Neural cell (in vitro differentiated cells): Measurements from ENCODE around the gene PKP1. TPM values are rescaled to one million over a fixed set of nuclear protein-coding genes. Genes with fewer than 3 reads are reported as not detected.

Source experiments
- H2AFZ ChIP-seq: fragments of 200-600, 300-800 bp; sonication (generic), shearing (Covaris generic); 2 replicates; pipeline ENCODE4 v1.6.0; 2014; ENCODE audit warnings: low read depth, mild to moderate bottlenecking, antibody characterized with exemption, low read length, moderate library complexity
- H3F3A ChIP-seq: fragments of 200-600 bp; shearing (Covaris generic); 2 replicates; pipeline ENCODE4 v1.6.1; 2016; ENCODE audit warnings: mild to moderate bottlenecking, moderate library complexity, mixed read lengths, antibody characterized with exemption, low read length; ENCODE audit not compliant: insufficient read depth, poor library complexity, severe bottlenecking
- H3K27ac ChIP-seq: fragments of 200-600, 300-800 bp; sonication (generic), shearing (Covaris generic); 2 replicates; pipeline ENCODE4 v1.5.1; 2014; ENCODE audit warnings: mild to moderate bottlenecking, low read length, moderate library complexity
- H3K27me3 ChIP-seq: fragments of 300-800, 200-600 bp; sonication (generic), shearing (Covaris generic); 2 replicates; pipeline ENCODE4 v1.6.0; 2014; ENCODE audit warnings: mild to moderate bottlenecking, low read depth, low read length, moderate library complexity; ENCODE audit not compliant: insufficient read depth
- H3K36me3 ChIP-seq: fragments of 300-800, 200-600 bp; sonication (generic), shearing (Covaris generic); 2 replicates; pipeline ENCODE4 v1.5.1; 2014; ENCODE audit warnings: mild to moderate bottlenecking, antibody characterized with exemption, low read length, moderate library complexity; ENCODE audit not compliant: insufficient read depth
- H3K4me2 ChIP-seq: fragments of 300-800, 200-600 bp; sonication (generic), shearing (Covaris generic); 2 replicates; pipeline ENCODE4 v1.6.0; 2014; ENCODE audit warnings: mild to moderate bottlenecking, low read length
- H3K4me3 ChIP-seq: fragments of 300-800, 200-600 bp; sonication (generic), shearing (Covaris generic); 2 replicates; pipeline ENCODE4 v1.5.1; 2014; ENCODE audit warnings: mild to moderate bottlenecking, low read length, moderate library complexity
- H3K79me2 ChIP-seq: fragments of 200-600 bp; shearing (Covaris generic); replicated peaks from 2 replicates; pipeline ENCODE4 v1.6.0; 2014; ENCODE audit warnings: mild to moderate bottlenecking, low read length, moderate library complexity; ENCODE audit not compliant: insufficient read depth
- H3K9ac ChIP-seq: fragments of 300-800, 200-600 bp; sonication (generic), shearing (Covaris generic); 2 replicates; pipeline ENCODE4 v1.6.1; 2016; ENCODE audit warnings: mild to moderate bottlenecking, low read length, mixed read lengths
- H3K9me2 ChIP-seq: fragments of 200-600 bp; shearing (Covaris generic); 2 replicates; pipeline ENCODE4 v1.6.1; 2016; ENCODE audit warnings: mild to moderate bottlenecking, low read length, mixed read lengths; ENCODE audit not compliant: insufficient read depth
- H3K9me3 ChIP-seq: fragments of 200-600, 300-800 bp; sonication (generic), shearing (Covaris generic); 2 replicates; pipeline ENCODE4 v1.6.1; 2016; ENCODE audit warnings: mild to moderate bottlenecking, mixed run types, low read length, moderate library complexity, mixed read lengths
- H4K20me1 ChIP-seq: fragments of 200-600 bp; shearing (Covaris generic); 2 replicates; pipeline ENCODE4 v1.6.1; 2016; ENCODE audit warnings: mild to moderate bottlenecking, mixed run types; ENCODE audit not compliant: insufficient read depth
- CTCF ChIP-seq: fragments of 450-650 bp; IDR thresholded peaks from 2 replicates; pipeline ENCODE4 v1.5.1; 2014; ENCODE audit warnings: antibody characterized with exemption, mild to moderate bottlenecking, moderate library complexity; ENCODE audit not compliant: poor library complexity, severe bottlenecking
- EP300 ChIP-seq: fragments of 450-650 bp; conservative IDR thresholded peaks from 2 replicates; pipeline ENCODE4 v1.6.1; 2014; ENCODE audit warnings: antibody characterized with exemption, mild to moderate bottlenecking, moderate library complexity; ENCODE audit not compliant: poor library complexity, severe bottlenecking
- EZH2 ChIP-seq: fragments of 200-600, 300-800 bp; shearing (Covaris generic), sonication (generic); IDR thresholded peaks from 2 replicates; pipeline ENCODE4 v1.6.1; 2014; ENCODE audit warnings: antibody characterized with exemption, low read length, borderline replicate concordance, mild to moderate bottlenecking; ENCODE audit not compliant: insufficient read depth, poor library complexity, severe bottlenecking
- MXI1 ChIP-seq: fragments of 450-650 bp; conservative IDR thresholded peaks from 2 replicates; pipeline ENCODE4 v1.6.1; 2014; ENCODE audit warnings: antibody characterized with exemption, mild to moderate bottlenecking; ENCODE audit not compliant: poor library complexity, severe bottlenecking
- POLR2AphosphoS5 ChIP-seq: IDR thresholded peaks from 2 replicates; pipeline ENCODE4 v1.6.1; 2012
- RAD21 ChIP-seq: fragments of 450-650 bp; conservative IDR thresholded peaks from 2 replicates; pipeline ENCODE4 v1.6.1; 2014; ENCODE audit warnings: antibody characterized with exemption, mild to moderate bottlenecking, moderate library complexity
- REST ChIP-seq: IDR thresholded peaks from 2 replicates; pipeline ENCODE4 v1.6.1; 2012; ENCODE audit warnings: borderline replicate concordance
- SMC3 ChIP-seq: fragments of 450-650 bp; conservative IDR thresholded peaks from 2 replicates; pipeline ENCODE4 v1.6.1; 2014; ENCODE audit warnings: antibody characterized with exemption, mild to moderate bottlenecking, moderate library complexity; ENCODE audit not compliant: poor library complexity
- TAF1 ChIP-seq: IDR thresholded peaks from 2 replicates; pipeline ENCODE4 v1.6.1; 2012; ENCODE audit warnings: low read depth
- polyA plus RNA-seq: library from polyadenylated mRNA; depleted of rRNA; stranded (reverse); fragments of >200 nt; gene quantifications from 2 replicates; pipeline ENCODE4 v1.2.3, GENCODE V29; 2014

PKP1 gene
- polyA plus RNA-seq, 1 donor from 2014 or later, result not detected

DNA sequence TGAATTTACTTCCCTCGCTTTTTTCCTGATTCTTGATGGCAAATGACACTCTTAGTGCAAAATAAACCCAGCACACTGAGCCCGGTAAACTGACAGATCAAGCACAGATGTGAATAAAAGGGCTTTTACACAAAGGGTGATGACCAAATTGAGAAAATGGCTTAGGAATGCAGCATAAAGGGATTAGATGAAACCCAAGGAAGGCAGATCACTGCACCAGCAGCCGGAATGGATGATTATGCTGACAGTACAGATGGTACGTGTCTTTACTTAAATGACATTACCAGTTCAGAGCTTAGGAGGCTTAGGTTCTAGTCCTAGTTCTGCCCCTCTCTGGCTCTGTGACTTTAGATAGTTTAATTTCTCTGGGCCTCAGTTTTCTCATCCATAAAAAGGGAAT is 12.0 kb downstream of the PKP1 start:
- H3K9ac ChIP-seq, result no peak overlapping the region
- no peaks in the 10 kb centered on the region for H4K20me1 ChIP-seq
- H3K4me2 ChIP-seq, result no peak overlapping the region
- no peak overlapping the region for H3K27ac ChIP-seq
- TF ChIP-seq CTCF (no peak), POLR2AphosphoS5 (no peak), REST (no peak)
- no peaks in the 10 kb centered on the region for H3F3A ChIP-seq
- no peaks in the 10 kb centered on the region for H3K9me3 ChIP-seq
- H3K27me3 ChIP-seq, result no peaks in the 10 kb centered on the region
- no peaks in the 10 kb centered on the region for H3K36me3 ChIP-seq
- no peak overlapping the region for H3K4me3 ChIP-seq
- H3K9me2 ChIP-seq, result no peaks in the 10 kb centered on the region
- no peak overlapping the region for H2AFZ ChIP-seq
- H3K79me2 ChIP-seq, result no peaks in the 10 kb centered on the region

GRCh38 chr1:201295861-201296260 is 12.6 kb downstream of the PKP1 start:
- H3F3A ChIP-seq, result no peaks in the 10 kb centered on the region
- H3K4me3 ChIP-seq, result no peak overlapping the region
- no peak overlapping the region for H3K9ac ChIP-seq
- no peaks in the 10 kb centered on the region for H3K9me3 ChIP-seq
- H3K27me3 ChIP-seq, result no peaks in the 10 kb centered on the region
- H3K79me2 ChIP-seq, result no peaks in the 10 kb centered on the region
- H3K27ac ChIP-seq, result no peak overlapping the region
- TF ChIP-seq CTCF (no peak), TAF1 (no peak), REST (no peak), SMC3 (no peak), RAD21 (no peak), EP300 (no peak), POLR2AphosphoS5 (no peak), MXI1 (no peak), EZH2 (no peak)
- H3K36me3 ChIP-seq, result no peaks in the 10 kb centered on the region
- H4K20me1 ChIP-seq, result no peaks in the 10 kb centered on the region
- H3K9me2 ChIP-seq, result no peaks in the 10 kb centered on the region
- no peak overlapping the region for H3K4me2 ChIP-seq
- H2AFZ ChIP-seq, result no peak overlapping the region
